Measurements from ENCODE around the gene OSBPL7.
"Not testable (repeated sequence)": the region's sequence is repeated elsewhere in the genome, so short reads cannot be mapped to it uniquely, and the experiment has no call there.

The OSBPL7 gene

GRCh38 chr17:47803751-47804150, 17.8 kb downstream of the OSBPL7 start:
- ATAC-seq, result no peak

- ATAC-seq, result no peak
Observed at GRCh38 chr17:47803201-47803600, 18.4 kb downstream of the OSBPL7 start.

- peak; percentile 88 to 90 for ATAC-seq
Observed at GRCh38 chr17:47802341-47803022, 19.1 kb downstream of the OSBPL7 start.

GRCh38 chr17:47801906-47802305, 19.7 kb downstream of the OSBPL7 start:
- ATAC-seq, result no peak

GRCh38 chr17:47801176-47801765, 20.3 kb downstream of the OSBPL7 start:
- ATAC-seq, result no peak

- ATAC-seq, result no peak
Observed at GRCh38 chr17:47800686-47801085, 20.9 kb downstream of the OSBPL7 start.

GRCh38 chr17:47797797-47798196, 23.8 kb downstream of the OSBPL7 start:
- no peak for ATAC-seq

GRCh38 chr17:47792979-47793378, 28.6 kb downstream of the OSBPL7 start:
- ATAC-seq, result no peak

- no peak for ATAC-seq
Observed at GRCh38 chr17:47792457-47792856, 29.1 kb downstream of the OSBPL7 start.

- peak in 1 of 2 donors; percentile 33 for ATAC-seq
Observed at GRCh38 chr17:47791025-47791424, 30.6 kb downstream of the OSBPL7 start.

- peak; percentile 91 to 93 for ATAC-seq
Observed at GRCh38 chr17:47789611-47790561, 31.7 kb downstream of the OSBPL7 start.

- ATAC-seq, result no peak
Observed at GRCh38 chr17:47785538-47786123, 36.0 kb downstream of the OSBPL7 start.

GRCh38 chr17:47781397-47781796, 40.2 kb downstream of the OSBPL7 start:
- no peak for ATAC-seq

GRCh38 chr17:47778184-47778635, 43.4 kb downstream of the OSBPL7 start:
- ATAC-seq, result no peak

GRCh38 chr17:47776330-47777197, 45.0 kb downstream of the OSBPL7 start:
- ATAC-seq, result peak; percentile 69 to 81

GRCh38 chr17:47774987-47775580, 46.5 kb downstream of the OSBPL7 start:
- ATAC-seq, result no peak

GRCh38 chr17:47774331-47774730, 47.3 kb downstream of the OSBPL7 start:
- ATAC-seq, result no peak

GRCh38 chr17:47773649-47774048, 47.9 kb downstream of the OSBPL7 start:
- ATAC-seq, result not testable (repeated sequence)

- peak; percentile 97 to 98 for ATAC-seq
Observed at GRCh38 chr17:47763913-47764582, 57.5 kb downstream of the OSBPL7 start.

GRCh38 chr17:47762728-47763127, 58.9 kb downstream of the OSBPL7 start:
- ATAC-seq, result no peak
